Neural cell (in vitro differentiated cells): Measurements from ENCODE around the gene FAM219A.

Experiments
- CTCF ChIP-seq: fragments of 450-650 bp; IDR thresholded peaks from 2 replicates; pipeline ENCODE4 v1.5.1; 2014; ENCODE audit warnings: antibody characterized with exemption, mild to moderate bottlenecking, moderate library complexity; ENCODE audit not compliant: poor library complexity, severe bottlenecking
- EZH2 ChIP-seq: fragments of 200-600, 300-800 bp; shearing (Covaris generic), sonication (generic); IDR thresholded peaks from 2 replicates; pipeline ENCODE4 v1.6.1; 2014; ENCODE audit warnings: antibody characterized with exemption, low read length, borderline replicate concordance, mild to moderate bottlenecking; ENCODE audit not compliant: insufficient read depth, poor library complexity, severe bottlenecking
- REST ChIP-seq: IDR thresholded peaks from 2 replicates; pipeline ENCODE4 v1.6.1; 2012; ENCODE audit warnings: borderline replicate concordance
- TAF1 ChIP-seq: IDR thresholded peaks from 2 replicates; pipeline ENCODE4 v1.6.1; 2012; ENCODE audit warnings: low read depth

DNA sequence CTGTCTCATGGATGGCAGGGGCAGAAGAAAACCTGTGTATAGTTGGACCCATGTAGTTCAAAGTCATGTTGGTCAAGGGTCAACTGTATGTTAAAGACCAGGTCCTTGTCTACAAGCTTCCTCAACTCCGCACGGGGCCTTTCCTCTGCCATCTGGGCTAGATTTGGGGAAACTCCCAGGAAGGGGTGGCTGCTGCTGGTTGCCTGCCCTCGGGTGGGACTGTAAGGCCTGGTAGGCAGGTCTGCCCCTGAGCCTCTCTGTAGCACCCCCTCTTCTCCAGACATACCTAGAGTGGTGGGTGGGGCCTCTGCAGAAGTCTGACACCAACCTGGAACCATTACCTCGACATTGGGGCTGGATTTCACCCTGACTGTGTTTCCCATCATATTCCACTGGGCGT lies 49.2 kb upstream of the FAM219A start:
- TF ChIP-seq CTCF (no peak), REST (no peak), EZH2 (no peak), TAF1 (no peak)
